A673 (cell line): ENCODE measurements around the gene VASH2. TPM values are rescaled to one million over a fixed set of nuclear protein-coding genes. Genes with fewer than 3 reads are reported as not detected.

Experiments used
- BruUV-seq: library from RNA; stranded (reverse); fragments of 400-500 nt; replicated peaks from 2 replicates; lab custom pipeline; 2021; lab: Mats Ljungman, UMichigan
- CTCF ChIA-PET: fragments of 300-600 bp; sonication (Branson Sonifier 250); formaldehyde crosslinking; loops from one replicate; lab custom pipeline; 2022; ENCODE audit warnings: antibody characterized with exemption; lab: Charles Lee
- POLR2A ChIA-PET: fragments of 300-600 bp; sonication (Branson Sonifier 250); formaldehyde crosslinking; loops from one replicate; lab custom pipeline; 2022; ENCODE audit warnings: antibody characterized with exemption; ENCODE audit not compliant: low non-redundant PET; lab: Charles Lee
- DNase-seq: peaks from one replicate; pipeline ENCODE4 v3.0.0-alpha.2; 2015; ENCODE audit warnings: low spot score
- H3K27ac ChIP-seq: fragments of 200-600 bp; sonication (generic); 2 replicates; pipeline ENCODE4 v1.5.1; 2016; ENCODE audit warnings: mixed run types, low read depth, mild to moderate bottlenecking, mixed read lengths, antibody characterized with exemption, low read length; ENCODE audit not compliant: poor library complexity, severe bottlenecking
- H3K27me3 ChIP-seq: fragments of 200-600 bp; sonication (generic); replicated peaks from 2 replicates; pipeline ENCODE4 v1.6.1; 2017; ENCODE audit warnings: mixed run types, low read depth, mild to moderate bottlenecking, mixed read lengths, antibody characterized with exemption, low read length; ENCODE audit not compliant: insufficient read depth, poor library complexity
- H3K36me3 ChIP-seq: fragments of 200-600 bp; sonication (generic); 2 replicates; pipeline ENCODE4 v1.6.1; 2016; ENCODE audit warnings: mixed run types, mild to moderate bottlenecking, mixed read lengths, antibody characterized with exemption, low read length; ENCODE audit not compliant: insufficient read depth, poor library complexity, severe bottlenecking
- H3K4me1 ChIP-seq: fragments of 200-600 bp; sonication (generic); 2 replicates; pipeline ENCODE4 v1.6.1; 2017; ENCODE audit warnings: mixed run types, mild to moderate bottlenecking, mixed read lengths, antibody characterized with exemption, low read length; ENCODE audit not compliant: insufficient read depth, poor library complexity, severe bottlenecking
- H3K4me3 ChIP-seq: fragments of 200-600 bp; sonication (generic); 2 replicates; pipeline ENCODE4 v1.5.1; 2016; ENCODE audit warnings: low read depth, mixed run types, mild to moderate bottlenecking, mixed read lengths, low read length; ENCODE audit not compliant: poor library complexity, severe bottlenecking
- H3K9me3 ChIP-seq: fragments of 200-600 bp; sonication (generic); 2 replicates; pipeline ENCODE4 v1.6.1; 2016; ENCODE audit warnings: mixed run types, low read depth, mild to moderate bottlenecking, mixed read lengths, antibody characterized with exemption, low read length; ENCODE audit not compliant: poor library complexity, severe bottlenecking
- EZH2 ChIP-seq: fragments of 200-600 bp; sonication (generic); IDR thresholded peaks from 2 replicates; pipeline ENCODE4 v1.6.1; 2017; ENCODE audit warnings: borderline replicate concordance, low read depth, mild to moderate bottlenecking, mixed read lengths, antibody characterized with exemption, low read length; ENCODE audit not compliant: poor library complexity, severe bottlenecking
- intact Hi-C: fragments of 100-400 bp; cut with micrococcal nuclease; formaldehyde crosslinking; loops from one replicate; pipeline ENCODE4 v1.10.0; 2022; ENCODE audit not compliant: unreplicated experiment
- total RNA-seq: library from RNA; stranded (reverse); gene quantifications from 2 replicates; pipeline ENCODE4 v1.2.3, GENCODE V29; 2021
- TF ChIP-seq, protein P1 (sequence below): fragments of 300-800, 200-600 bp; sonication (generic); conservative IDR thresholded peaks from 2 replicates; pipeline ENCODE4 v1.5.1; 2017; ENCODE audit warnings: low read depth, mild to moderate bottlenecking, antibody characterized with exemption, low read length, moderate library complexity, mixed read lengths

Gene VASH2
- total RNA-seq, 1 experiment from 2014 or later, result 2.7 TPM

DNA sequence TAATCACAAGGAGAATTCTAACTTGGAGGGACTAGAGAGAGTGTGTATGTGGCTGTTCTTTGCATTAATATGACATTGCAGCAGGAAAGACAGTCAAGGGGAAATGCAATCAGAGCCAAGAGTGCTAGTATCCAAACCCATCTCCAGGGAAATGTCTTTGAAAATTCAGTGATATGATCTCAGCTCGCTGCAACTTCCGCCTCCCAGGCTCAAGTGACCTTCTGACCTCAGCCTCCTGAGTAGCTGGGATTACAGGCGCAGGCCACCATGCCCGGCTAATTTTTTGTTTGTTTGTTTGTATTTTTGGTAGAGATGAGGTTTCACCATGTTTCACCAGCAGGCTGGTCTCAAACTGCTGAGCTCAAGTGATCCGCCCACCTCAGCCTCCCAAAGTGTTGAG is 16.3 kb downstream of the VASH2 start:
- intact Hi-C loops, result no loop called here
- no peaks in the 10 kb centered on the region for H3K9me3 ChIP-seq
- DNase-seq, result no peak
- no peaks in the 10 kb centered on the region for H3K27me3 ChIP-seq
- TF ChIP-seq EZH2, result no peak
- TF ChIP-seq, protein P1, sequence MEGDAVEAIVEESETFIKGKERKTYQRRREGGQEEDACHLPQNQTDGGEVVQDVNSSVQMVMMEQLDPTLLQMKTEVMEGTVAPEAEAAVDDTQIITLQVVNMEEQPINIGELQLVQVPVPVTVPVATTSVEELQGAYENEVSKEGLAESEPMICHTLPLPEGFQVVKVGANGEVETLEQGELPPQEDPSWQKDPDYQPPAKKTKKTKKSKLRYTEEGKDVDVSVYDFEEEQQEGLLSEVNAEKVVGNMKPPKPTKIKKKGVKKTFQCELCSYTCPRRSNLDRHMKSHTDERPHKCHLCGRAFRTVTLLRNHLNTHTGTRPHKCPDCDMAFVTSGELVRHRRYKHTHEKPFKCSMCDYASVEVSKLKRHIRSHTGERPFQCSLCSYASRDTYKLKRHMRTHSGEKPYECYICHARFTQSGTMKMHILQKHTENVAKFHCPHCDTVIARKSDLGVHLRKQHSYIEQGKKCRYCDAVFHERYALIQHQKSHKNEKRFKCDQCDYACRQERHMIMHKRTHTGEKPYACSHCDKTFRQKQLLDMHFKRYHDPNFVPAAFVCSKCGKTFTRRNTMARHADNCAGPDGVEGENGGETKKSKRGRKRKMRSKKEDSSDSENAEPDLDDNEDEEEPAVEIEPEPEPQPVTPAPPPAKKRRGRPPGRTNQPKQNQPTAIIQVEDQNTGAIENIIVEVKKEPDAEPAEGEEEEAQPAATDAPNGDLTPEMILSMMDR, result no peak
- no TSS peak for BruUV-seq
- H3K36me3 ChIP-seq, result no peaks in the 10 kb centered on the region
- no peak overlapping the region for H3K4me3 ChIP-seq
- ChIA-PET CTCF (no interaction called here), POLR2A (no interaction called here)
- H3K4me1 ChIP-seq, result peaks cover 7% of the 10 kb centered on the region
- H3K27ac ChIP-seq, result no peak overlapping the region

DNA sequence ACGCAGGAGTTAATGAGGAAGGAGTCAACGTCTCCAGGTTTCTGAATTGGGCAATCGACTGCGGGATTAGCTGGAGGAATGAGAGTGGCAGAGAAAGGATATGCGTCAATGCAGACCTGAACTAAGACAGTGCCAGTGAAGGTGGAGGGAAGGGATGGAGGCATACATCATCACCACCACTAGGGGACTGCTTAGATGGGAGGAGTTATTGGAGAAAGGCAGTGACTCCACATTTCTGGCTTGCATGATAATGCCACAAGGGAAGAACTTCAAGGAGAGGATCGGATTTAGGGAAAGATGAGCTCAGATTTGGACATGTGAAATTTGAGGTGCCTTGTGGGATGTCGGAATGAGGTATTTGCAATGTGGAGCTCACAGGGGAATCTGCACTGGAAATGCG is 17.5 kb downstream of the VASH2 start:
- peaks cover 7% of the 10 kb centered on the region for H3K4me1 ChIP-seq
- no peaks in the 10 kb centered on the region for H3K9me3 ChIP-seq
- no peaks in the 10 kb centered on the region for H3K36me3 ChIP-seq
- TF ChIP-seq EZH2, result no peak
- TF ChIP-seq, protein P1, result peak; percentile 68
- intact Hi-C loops, result no loop called here
- no peak overlapping the region for H3K4me3 ChIP-seq
- DNase-seq, result peak; percentile 72
- ChIA-PET POLR2A (no interaction called here), CTCF (no interaction called here)
- H3K27me3 ChIP-seq, result no peaks in the 10 kb centered on the region
- no peak overlapping the region for H3K27ac ChIP-seq
- no TSS peak for BruUV-seq

DNA sequence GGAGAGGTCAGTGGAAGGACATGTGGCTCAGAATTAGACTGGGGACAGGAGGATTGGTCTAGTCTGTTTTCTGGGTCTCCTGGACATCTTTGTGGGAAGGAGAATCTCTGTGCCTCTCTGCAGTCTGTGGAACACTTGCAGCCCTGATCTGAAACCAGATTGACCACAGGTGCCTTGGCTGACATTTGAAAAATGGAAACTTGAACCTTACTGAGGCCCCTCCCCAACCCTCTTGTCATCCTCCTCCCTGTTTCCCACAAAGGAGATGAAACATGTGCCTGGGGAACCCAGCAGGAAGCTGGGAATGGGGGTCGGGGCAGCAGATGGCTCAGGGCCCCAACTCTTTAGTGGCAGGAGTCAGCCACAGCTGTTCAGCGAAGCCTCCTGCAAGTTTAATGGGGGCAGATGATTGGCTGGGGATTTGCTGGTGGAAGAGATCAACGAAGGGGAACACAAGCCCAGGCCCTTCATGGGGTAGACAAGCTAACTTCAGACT is 18.1 kb downstream of the VASH2 start:
- Histone ChIP-seq H3K27me3 (no peaks in the 10 kb centered on the region), H3K4me3 (no peak overlapping the region), H3K4me1 (peaks cover 7% of the 10 kb centered on the region), H3K27ac (no peak overlapping the region), H3K9me3 (no peaks in the 10 kb centered on the region), H3K36me3 (no peaks in the 10 kb centered on the region)
- TF ChIP-seq EZH2, result no peak
- TF ChIP-seq, protein P1, result no peak
- ChIA-PET POLR2A (no interaction called here), CTCF (interaction anchor here (0.6 kb wide), 1 partner anchor 1420 kb away, joined by 3 read pairs; no protein-coding TSS in a partner anchor)
- intact Hi-C loops, result no loop called here
- no TSS peak for BruUV-seq
- no peak for DNase-seq
